Measurements from ENCODE around the gene AJM1.
"Not testable (repeated sequence)": the region's sequence is repeated elsewhere in the genome, so short reads cannot be mapped to it uniquely, and the experiment has no call there.

The AJM1 gene

DNA sequence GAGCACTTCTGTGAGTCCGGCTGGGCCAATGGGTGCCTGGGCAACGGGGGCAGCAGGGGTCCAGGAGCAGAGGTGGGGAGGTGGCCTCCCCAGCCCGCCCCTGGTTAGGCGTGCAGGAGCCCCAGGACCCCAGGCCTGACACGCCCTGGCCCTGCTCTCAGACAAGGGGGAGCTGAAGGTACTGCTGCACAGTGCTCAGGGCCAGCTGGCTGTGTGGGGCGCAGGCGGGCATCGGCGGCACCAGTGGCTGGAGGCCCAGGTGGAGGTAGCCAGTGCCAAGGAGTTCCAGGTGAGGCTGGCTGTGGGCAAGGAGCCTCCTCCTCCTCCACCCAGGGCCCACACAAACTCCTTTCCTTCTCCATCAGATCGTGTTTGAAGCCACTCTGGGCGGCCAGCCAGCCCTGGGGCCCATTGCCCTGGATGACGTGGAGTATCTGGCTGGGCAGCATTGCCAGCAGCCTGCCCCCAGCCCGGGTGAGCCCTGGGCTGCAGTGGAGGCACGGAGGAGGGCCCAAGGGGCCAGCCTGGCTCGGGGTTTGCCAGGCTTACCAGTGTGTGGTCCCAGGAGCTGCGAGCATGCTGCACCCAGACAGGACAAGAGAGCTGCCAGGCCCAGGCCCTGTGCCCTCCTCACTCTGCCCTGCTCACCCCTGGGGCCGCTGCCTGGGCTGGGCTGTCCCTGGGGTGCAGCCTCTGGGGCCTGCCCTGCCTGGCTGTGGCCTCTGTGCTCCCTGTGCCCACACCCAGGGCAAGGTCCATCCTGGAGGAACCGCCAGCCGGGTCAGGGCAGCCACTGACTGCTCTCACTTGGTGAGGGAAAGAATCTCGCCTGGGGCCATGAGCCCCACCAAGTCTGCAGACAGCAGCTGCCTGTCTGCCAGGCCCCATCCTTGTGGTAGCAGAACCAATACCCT is 16.8 kb downstream of the AJM1 start:
- Histone ChIP-seq H3K36me3 (ENCODE audit: control insufficient read depth, insufficient read depth, low read length) (peaks cover 36% of the 10 kb centered on the region), H3K27me3 (ENCODE audit: control insufficient read depth, insufficient read depth, low read length) (no peaks in the 10 kb centered on the region), H3K4me1 (ENCODE audit: control insufficient read depth, insufficient read depth, low read length) (no peaks in the 10 kb centered on the region), H3K4me3 (ENCODE audit: low read depth, low read length) (no peak overlapping the region), H3K9me3 (ENCODE audit: control insufficient read depth, insufficient read depth, low read length) (no peaks in the 10 kb centered on the region), H3K9ac (ENCODE audit: low read depth, low read length) (no peak overlapping the region)

DNA sequence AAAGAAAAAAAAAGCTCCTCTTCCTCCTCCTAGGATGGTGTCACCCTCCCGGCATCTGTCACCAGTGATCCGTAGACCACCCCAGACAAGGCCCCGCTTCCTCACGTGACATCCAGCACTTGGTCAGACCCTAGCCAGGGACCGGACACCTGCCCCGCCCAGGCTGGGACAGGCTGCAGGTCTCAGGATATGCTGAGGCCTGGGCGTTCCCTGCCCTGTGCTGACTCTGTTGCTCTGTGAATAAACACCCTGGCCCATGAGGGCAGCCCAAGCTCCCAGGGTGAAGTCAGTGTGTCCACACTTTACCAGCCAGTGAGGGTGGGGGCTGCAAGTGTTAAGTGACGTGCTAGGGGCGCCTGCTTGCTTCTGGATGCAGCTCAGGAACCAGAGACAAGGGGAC is 18.3 kb downstream of the AJM1 start:
- Histone ChIP-seq H3K27me3 (ENCODE audit: control insufficient read depth, insufficient read depth, low read length) (no peaks in the 10 kb centered on the region), H3K9ac (ENCODE audit: low read depth, low read length) (no peak overlapping the region), H3K36me3 (ENCODE audit: control insufficient read depth, insufficient read depth, low read length) (peaks cover 36% of the 10 kb centered on the region), H3K4me3 (ENCODE audit: low read depth, low read length) (no peak overlapping the region), H3K4me1 (ENCODE audit: control insufficient read depth, insufficient read depth, low read length) (no peaks in the 10 kb centered on the region), H3K9me3 (ENCODE audit: control insufficient read depth, insufficient read depth, low read length) (no peaks in the 10 kb centered on the region)

DNA sequence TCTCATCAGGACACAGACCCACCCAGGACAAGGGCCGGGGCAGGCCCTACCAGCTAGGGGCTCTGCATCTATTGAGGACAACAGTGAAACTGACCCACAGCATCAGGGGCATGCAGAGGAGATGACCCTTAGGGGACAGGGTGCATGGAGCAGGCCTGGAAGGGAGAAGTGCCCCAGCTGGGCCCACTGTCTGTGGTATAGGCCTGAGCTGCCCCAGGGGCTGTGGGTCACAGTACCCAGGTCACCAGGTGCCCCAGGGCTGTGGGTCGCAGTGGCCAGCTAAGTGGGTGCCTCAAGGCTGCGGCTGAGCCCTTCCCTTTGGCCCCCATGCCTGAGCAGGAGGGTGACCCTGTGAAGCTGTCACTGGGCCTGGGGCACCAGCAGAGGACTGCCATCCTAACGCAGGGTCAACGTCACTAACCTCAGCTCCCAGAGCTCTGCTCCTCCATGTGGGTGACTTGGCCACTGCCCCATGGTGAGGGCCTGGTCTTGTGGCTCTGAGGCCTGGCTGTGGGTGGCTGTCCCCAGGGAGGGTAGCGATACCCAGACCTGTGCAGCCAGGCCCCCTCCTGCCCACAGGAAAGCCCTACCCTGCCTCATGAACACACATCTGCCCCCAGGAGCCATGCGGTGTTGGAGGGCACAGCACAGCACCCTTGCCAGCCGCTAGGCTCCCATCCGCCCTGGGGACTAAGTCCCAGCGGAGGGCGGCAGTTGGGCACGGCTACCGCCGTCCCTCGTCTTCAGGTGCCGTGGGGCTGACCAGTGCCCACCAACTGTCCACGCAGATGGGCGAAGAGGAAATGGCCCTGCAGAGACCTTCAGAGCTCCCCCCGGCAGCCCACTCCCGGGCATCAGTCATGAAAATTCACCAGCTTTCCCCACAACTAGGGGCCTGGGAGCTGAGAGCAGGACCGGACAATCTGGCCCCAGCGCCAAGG is 18.9 kb downstream of the AJM1 start:
- Histone ChIP-seq H3K36me3 (ENCODE audit: control insufficient read depth, insufficient read depth, low read length) (peaks cover 36% of the 10 kb centered on the region), H3K9me3 (ENCODE audit: control insufficient read depth, insufficient read depth, low read length) (no peaks in the 10 kb centered on the region), H3K4me1 (ENCODE audit: control insufficient read depth, insufficient read depth, low read length) (no peaks in the 10 kb centered on the region), H3K4me3 (ENCODE audit: low read depth, low read length) (no peak overlapping the region), H3K9ac (ENCODE audit: low read depth, low read length) (no peak overlapping the region), H3K27me3 (ENCODE audit: control insufficient read depth, insufficient read depth, low read length) (no peaks in the 10 kb centered on the region)

DNA sequence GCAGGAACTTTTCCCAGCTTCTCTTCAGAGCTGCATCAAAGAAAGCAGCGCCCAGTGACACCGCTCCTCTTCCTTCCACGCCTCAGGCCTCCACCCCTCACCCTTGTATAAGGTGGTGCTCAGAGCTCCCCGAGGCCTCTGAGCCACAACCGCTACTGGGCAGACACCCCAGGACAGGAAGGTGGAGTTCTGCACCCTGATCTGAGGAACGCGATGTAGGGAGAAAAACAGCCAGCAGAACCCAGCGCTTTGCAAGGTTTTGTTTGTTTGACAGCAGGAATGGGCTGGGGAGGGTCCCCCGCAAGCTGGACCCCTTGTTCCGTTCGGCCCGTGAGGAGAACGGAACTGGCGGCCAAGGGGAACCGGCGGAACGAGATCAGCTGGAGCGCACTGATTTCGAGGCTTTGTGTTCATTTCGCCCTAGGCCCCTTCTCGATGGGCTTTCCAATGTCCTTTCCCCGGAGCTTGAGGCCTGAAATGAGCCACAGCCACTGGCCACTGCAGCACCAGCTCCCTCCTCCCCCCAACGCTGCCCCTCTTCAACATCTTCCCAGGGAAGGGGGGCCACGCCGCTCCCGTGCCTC is 19.7 kb downstream of the AJM1 start:
- Histone ChIP-seq H3K9ac (ENCODE audit: low read depth, low read length) (no peak overlapping the region), H3K4me3 (ENCODE audit: low read depth, low read length) (no peak overlapping the region), H3K4me1 (ENCODE audit: control insufficient read depth, insufficient read depth, low read length) (no peaks in the 10 kb centered on the region), H3K9me3 (ENCODE audit: control insufficient read depth, insufficient read depth, low read length) (no peaks in the 10 kb centered on the region), H3K27me3 (ENCODE audit: control insufficient read depth, insufficient read depth, low read length) (no peaks in the 10 kb centered on the region), H3K36me3 (ENCODE audit: control insufficient read depth, insufficient read depth, low read length) (peaks cover 36% of the 10 kb centered on the region)

DNA sequence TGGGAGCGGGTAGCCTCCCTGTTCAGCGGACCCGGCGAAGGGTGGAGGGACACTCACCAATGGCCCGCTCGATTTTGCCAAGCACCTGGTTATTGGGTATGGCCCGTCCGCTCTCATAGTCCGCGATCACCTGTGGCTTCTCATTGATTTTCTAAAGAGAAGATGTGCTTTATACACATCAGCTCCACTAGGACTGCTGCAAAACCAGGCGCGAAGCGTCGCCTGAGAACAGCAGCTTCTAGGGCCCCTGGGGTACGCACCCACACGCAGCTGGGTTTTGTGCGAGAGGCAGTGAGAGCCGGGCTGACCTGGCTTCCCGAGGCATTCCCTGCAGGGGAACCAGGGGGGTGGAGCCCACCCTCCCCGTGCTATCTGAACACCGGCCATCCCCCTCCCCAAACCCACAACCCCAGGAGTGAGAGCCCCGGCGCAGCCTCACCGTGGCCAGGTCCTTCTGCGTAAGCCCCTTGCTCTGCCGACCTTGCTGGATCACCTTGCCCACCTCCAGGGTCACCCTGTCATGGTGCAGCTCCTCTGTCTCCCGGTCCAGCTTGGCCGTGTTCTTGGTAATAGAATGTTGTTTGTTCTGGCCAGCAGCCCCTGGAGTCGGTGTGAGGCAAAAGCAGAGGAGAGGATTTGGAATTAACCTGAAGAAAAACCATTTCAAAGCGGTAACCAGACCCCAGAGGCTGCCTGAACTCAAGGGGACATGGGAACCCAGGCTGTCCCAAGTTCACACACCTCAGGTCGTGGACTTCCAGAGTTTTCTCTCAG is 20.8 kb downstream of the AJM1 start:
- Histone ChIP-seq H3K27me3 (ENCODE audit: control insufficient read depth, insufficient read depth, low read length) (no peaks in the 10 kb centered on the region), H3K9ac (ENCODE audit: low read depth, low read length) (no peak overlapping the region), H3K4me1 (ENCODE audit: control insufficient read depth, insufficient read depth, low read length) (no peaks in the 10 kb centered on the region), H3K36me3 (ENCODE audit: control insufficient read depth, insufficient read depth, low read length) (peaks cover 36% of the 10 kb centered on the region), H3K4me3 (ENCODE audit: low read depth, low read length) (no peak overlapping the region), H3K9me3 (ENCODE audit: control insufficient read depth, insufficient read depth, low read length) (no peaks in the 10 kb centered on the region)

DNA sequence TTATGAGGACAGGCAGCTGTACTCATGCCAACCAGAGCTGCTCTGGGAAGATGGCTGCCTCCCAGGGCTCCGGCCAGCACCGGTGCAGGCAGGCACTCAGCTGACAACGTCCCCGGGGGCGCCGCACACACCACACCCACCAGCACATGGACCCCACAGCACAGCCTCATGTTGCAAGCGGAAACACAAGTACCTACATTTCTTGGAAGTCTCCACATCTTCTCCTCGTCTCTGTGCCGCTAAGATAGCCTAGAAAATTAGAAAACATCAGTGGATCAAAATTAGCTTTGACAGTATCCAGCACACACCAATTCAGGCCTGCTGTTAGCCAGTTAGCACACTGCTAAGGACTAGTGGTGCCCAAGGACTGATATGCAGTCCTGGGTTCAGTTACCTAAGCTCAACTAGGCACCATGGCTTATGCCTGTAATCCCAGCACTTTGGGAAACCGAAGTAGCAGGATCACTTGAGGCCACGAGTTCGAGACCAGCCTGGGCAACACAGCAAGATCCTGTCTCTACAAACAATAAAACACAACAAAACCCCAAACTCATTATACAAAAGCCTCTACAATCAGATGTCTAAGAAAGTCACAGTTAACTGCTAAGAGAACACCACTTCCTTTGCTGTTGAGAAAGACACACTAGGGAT is 21.5 kb downstream of the AJM1 start:
- H3K9ac ChIP-seq (ENCODE audit: low read depth, low read length) = no peak overlapping the region
- H3K9me3 ChIP-seq (ENCODE audit: control insufficient read depth, insufficient read depth, low read length) = no peaks in the 10 kb centered on the region
- H3K36me3 ChIP-seq (ENCODE audit: control insufficient read depth, insufficient read depth, low read length) = peaks cover 35% of the 10 kb centered on the region
- no peaks in the 10 kb centered on the region for H3K4me1 ChIP-seq (ENCODE audit: control insufficient read depth, insufficient read depth, low read length)
- H3K4me3 ChIP-seq (ENCODE audit: low read depth, low read length) = no peak overlapping the region
- H3K27me3 ChIP-seq (ENCODE audit: control insufficient read depth, insufficient read depth, low read length) = no peaks in the 10 kb centered on the region

DNA sequence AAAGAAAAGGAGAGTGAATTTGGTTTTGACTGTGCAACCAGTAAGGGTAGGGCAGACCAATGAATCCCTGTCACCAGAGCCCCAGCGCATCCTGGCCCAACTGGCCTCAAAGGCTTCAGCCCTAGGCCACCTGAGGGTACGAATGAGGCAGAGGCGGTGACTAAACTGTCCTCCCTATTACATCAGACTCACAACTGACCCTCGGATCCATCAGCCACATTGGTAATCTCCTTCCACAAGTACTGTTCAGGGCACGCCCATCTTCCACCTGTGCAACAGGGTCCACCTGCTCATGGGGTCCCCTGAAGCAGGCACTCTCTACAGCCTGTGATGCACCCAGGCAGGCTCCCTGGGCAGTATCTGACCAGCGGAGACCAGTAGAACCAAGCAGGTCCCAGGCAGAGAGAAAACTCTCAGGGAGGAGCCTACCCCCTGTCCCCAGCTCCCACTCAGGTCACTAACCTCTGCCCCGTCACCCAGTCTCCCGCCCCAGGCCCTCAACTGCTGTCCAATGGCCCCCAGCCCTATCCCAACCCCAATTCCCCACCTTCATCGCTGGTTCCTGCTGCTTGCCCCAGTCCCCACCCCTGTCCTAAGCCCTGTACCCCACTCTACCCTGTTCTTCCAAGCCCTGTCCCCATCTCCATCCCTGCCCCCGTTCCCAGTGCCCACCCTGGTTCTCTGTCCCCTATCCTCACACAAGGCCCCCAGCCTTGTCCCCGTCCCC is 22.9 kb downstream of the AJM1 start:
- H3K9ac ChIP-seq (ENCODE audit: low read depth, low read length) = peak overlapping the region; percentile 54
- H3K27me3 ChIP-seq (ENCODE audit: control insufficient read depth, insufficient read depth, low read length) = no peaks in the 10 kb centered on the region
- H3K4me3 ChIP-seq (ENCODE audit: low read depth, low read length) = peak overlapping the region; percentile 54
- H3K36me3 ChIP-seq (ENCODE audit: control insufficient read depth, insufficient read depth, low read length) = peaks cover 37% of the 10 kb centered on the region
- H3K4me1 ChIP-seq (ENCODE audit: control insufficient read depth, insufficient read depth, low read length) = no peaks in the 10 kb centered on the region
- H3K9me3 ChIP-seq (ENCODE audit: control insufficient read depth, insufficient read depth, low read length) = no peaks in the 10 kb centered on the region

DNA sequence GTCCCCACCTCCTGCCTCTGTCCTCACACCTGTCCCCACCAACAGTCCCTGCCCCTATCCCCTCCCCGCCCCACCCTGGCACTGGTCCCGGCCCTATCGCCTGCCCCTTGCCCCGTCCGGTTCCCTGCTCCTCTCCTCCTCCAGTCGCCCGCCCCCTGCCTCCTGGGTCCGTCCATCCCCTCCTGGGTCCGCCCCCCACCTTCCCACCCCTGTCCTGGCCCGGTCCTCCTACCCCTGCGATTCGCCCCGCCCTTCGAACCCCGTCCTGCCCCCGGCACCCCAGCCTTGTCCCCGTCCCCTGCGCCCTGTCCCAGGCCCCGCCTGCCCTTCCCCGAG is 23.5 kb downstream of the AJM1 start:
- Histone ChIP-seq H3K4me1 (ENCODE audit: control insufficient read depth, insufficient read depth, low read length) (no peaks in the 10 kb centered on the region), H3K36me3 (ENCODE audit: control insufficient read depth, insufficient read depth, low read length) (peaks cover 34% of the 10 kb centered on the region)

DNA sequence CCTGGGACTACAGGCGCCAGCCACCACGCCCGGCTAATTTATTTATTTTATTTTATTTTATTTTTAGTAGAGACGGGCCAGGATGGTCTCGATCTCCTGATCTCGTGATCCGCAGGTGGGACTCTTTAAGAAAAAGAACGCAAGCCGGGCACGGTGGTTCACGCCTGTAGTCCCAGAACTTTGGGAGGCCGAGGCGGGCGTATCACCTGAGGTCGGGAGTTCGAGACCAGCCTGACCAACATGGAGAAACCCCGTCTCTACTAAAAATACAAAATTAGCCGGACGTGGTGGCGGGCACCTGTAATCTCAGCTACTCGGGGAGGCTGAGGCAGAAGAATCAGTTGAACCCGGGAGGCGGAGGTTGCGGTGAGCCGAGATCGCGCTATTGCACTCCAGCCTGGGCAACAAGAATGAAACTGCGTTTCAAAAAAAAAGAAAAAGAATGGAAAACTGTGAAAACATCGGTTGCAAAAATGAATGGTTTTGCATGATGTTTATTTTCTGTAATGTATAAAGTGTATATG is 24.7 kb downstream of the AJM1 start:
- H3K9me3 ChIP-seq (ENCODE audit: control insufficient read depth, insufficient read depth, low read length); H3K9ac ChIP-seq (ENCODE audit: low read depth, low read length); H3K4me1 ChIP-seq (ENCODE audit: control insufficient read depth, insufficient read depth, low read length); H3K27me3 ChIP-seq (ENCODE audit: control insufficient read depth, insufficient read depth, low read length): not testable (repeated sequence)
- peak overlapping the region; percentile 41 for H3K4me3 ChIP-seq (ENCODE audit: low read depth, low read length)
- H3K36me3 ChIP-seq (ENCODE audit: control insufficient read depth, insufficient read depth, low read length) = peaks cover 22% of the 10 kb centered on the region

More for the DNA sequence above, 23.5 kb downstream of the AJM1 start:
- no peaks in the 10 kb centered on the region for H3K27me3 ChIP-seq (ENCODE audit: control insufficient read depth, insufficient read depth, low read length)
- H3K9ac ChIP-seq (ENCODE audit: low read depth, low read length) = no peak overlapping the region
- H3K4me3 ChIP-seq (ENCODE audit: low read depth, low read length) = peak overlapping the region; percentile 54
- no peaks in the 10 kb centered on the region for H3K9me3 ChIP-seq (ENCODE audit: control insufficient read depth, insufficient read depth, low read length)

DNA sequence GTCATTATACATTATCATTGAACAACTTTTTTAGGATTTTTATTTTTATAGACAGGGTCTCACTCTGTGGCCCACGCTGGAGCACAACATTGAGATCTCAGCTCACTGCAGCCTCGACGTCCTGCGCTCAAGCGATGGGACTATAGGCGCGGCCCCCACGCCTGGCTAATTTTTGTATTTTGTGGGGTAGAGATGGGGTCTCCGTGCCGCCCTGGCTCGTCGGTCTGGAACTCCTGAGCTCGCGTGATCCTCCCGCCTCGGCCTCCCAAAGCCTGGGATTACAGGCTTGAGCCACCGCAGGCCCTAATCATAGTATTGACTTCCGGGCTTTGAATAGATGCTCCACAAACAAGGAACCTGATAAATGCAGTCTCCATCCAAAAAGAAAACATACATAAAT is 25.2 kb downstream of the AJM1 start:
- no peak overlapping the region for H3K9ac ChIP-seq (ENCODE audit: low read depth, low read length)
- peaks cover 17% of the 10 kb centered on the region for H3K36me3 ChIP-seq (ENCODE audit: control insufficient read depth, insufficient read depth, low read length)
- H3K4me1 ChIP-seq (ENCODE audit: control insufficient read depth, insufficient read depth, low read length) = no peaks in the 10 kb centered on the region
- peaks cover 8% of the 10 kb centered on the region for H3K9me3 ChIP-seq (ENCODE audit: control insufficient read depth, insufficient read depth, low read length)
- H3K27me3 ChIP-seq (ENCODE audit: control insufficient read depth, insufficient read depth, low read length) = no peaks in the 10 kb centered on the region
- H3K4me3 ChIP-seq (ENCODE audit: low read depth, low read length) = no peak overlapping the region

Data from iPS-15b (cell line).